Spinal cord (tissue), 10 donors: ENCODE measurements around the gene GAB3. TPM values are rescaled to one million over a fixed set of nuclear protein-coding genes. Genes with fewer than 3 reads are reported as not detected.

Source experiments
- DNase-seq, 6 donors: peaks; one replicate each; pipeline versions ENCODE4 v3.0.0 to v3.0.0-alpha.2; 2013 to 2015; ENCODE audit warnings: low spot score in 6 of 6, low read depth in 4 of 6
- H3K27ac ChIP-seq: one replicate; pipeline ENCODE4 v1.5.1; 2013; ENCODE audit warnings: low read depth, low read length, control low read depth
- H3K27me3 ChIP-seq: one replicate; pipeline ENCODE4 v1.6.1; 2013; ENCODE audit warnings: low read length; ENCODE audit not compliant: control insufficient read depth, insufficient read depth
- H3K36me3 ChIP-seq: one replicate; pipeline ENCODE4 v1.6.1; 2013; ENCODE audit warnings: low read length; ENCODE audit not compliant: control insufficient read depth, insufficient read depth
- H3K4me1 ChIP-seq: one replicate; pipeline ENCODE4 v1.6.1; 2013; ENCODE audit warnings: low read length; ENCODE audit not compliant: control insufficient read depth, insufficient read depth
- H3K4me3 ChIP-seq: one replicate; pipeline ENCODE4 v1.5.1; 2013; ENCODE audit warnings: low read depth, low read length, control low read depth
- H3K9me3 ChIP-seq: one replicate; pipeline ENCODE4 v1.6.1; 2013; ENCODE audit warnings: low read length; ENCODE audit not compliant: control insufficient read depth, insufficient read depth
- WGBS: methylation state at CpG from one replicate; pipeline ENCODE4 v1.1.5; 2013; ENCODE audit warnings: missing lambda C conversion rate; ENCODE audit not compliant: insufficient coverage; 5-methylcytosine and 5-hydroxymethylcytosine counted together
- polyA plus RNA-seq, 2 donors: library from polyadenylated mRNA; unstranded; fragments of 120-200 nt; gene quantifications; one replicate each; pipeline ENCODE4 v1.2.1, GENCODE V29; 2013; ENCODE audit not compliant: insufficient read length in 2 of 2
- total RNA-seq, 2 donors: library from RNA; depleted of rRNA in 1 of 2; stranded (reverse); fragments of 120-200 nt in 1 of 2; fragments of >200 nt in 1 of 2; gene quantifications; one replicate each; pipeline versions ENCODE4 v1.2.3 to v1.2.4, GENCODE V29; 2013 to 2014
- donor health status: healthy.

Gene GAB3
- total and polyA plus RNA-seq, 4 donors: 3.0 to 5.3 (median 3.7) TPM

GRCh38 chrX:154727418-154727817 lies 23.5 kb downstream of the GAB3 start:
- Histone ChIP-seq H3K27ac (peak overlapping the region; percentile 49), H3K27me3 (no peaks in the 10 kb centered on the region), H3K4me1 (no peaks in the 10 kb centered on the region), H3K36me3 (no peaks in the 10 kb centered on the region), H3K9me3 (no peaks in the 10 kb centered on the region), H3K4me3 (no peak overlapping the region)
- WGBS: no CpG with 5 or more reads among the region's 1 CpG
- no peak for DNase-seq

DNA sequence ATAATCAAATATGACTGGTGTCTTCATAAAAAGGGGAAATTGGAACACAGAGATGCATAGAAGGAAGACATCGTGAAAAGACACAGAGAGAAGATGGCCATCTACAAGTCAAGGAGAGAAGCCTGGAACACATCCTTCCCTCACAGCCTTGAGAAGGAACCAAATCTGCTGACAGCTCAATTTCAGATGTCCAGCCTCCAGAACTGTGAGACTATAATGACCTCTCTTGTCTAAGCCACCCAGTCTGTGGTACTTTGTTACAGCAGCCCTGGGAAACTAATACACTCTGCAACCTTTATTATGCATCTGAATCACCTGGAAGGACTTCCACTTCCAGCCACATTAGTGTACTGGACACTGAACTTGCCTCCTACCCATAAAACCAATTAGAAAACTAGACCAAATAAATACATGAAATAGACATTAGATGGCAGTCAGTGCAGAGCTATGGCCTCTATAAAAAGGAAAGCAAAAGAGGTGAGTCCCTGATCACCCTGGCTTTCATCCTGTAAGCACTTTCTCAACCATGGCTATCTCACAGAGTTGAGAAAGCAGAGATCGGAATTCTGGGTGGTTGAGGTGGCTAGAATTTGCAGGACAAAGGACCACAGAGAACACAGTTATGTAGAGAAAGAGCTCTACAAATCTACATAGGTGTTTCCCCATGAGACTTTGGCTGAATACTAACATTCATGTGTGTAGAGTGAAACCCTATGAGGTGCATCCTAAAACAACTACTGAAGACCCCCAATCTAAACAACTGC lies 25.7 kb downstream of the GAB3 start:
- no peaks in the 10 kb centered on the region for H3K36me3 ChIP-seq
- no peak overlapping the region for H3K4me3 ChIP-seq
- no peaks in the 10 kb centered on the region for H3K9me3 ChIP-seq
- no peak overlapping the region for H3K27ac ChIP-seq
- H3K4me1 ChIP-seq: no peaks in the 10 kb centered on the region
- H3K27me3 ChIP-seq: no peaks in the 10 kb centered on the region
- DNase-seq: no peak
- WGBS: 88% methylated on average over 1 of the region's 2 CpGs

DNA sequence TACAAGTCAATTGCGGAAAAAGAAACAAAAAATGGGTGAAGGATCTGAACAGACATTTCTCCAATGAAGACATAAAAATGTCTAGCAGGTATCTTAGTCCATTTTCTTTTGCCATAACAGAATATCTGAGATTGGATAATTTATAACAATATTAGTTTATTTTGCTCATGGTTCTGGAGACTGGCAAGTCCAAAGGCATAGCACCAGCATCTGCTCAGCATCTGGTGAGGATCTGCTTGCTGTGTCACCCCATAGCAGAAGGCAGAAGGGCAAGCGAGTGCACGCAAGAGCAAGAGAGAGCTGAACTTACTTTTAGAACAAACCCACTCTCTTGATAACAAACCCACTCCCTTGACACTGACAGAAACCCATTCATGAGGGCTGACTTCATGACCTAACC lies 29.7 kb downstream of the GAB3 start:
- DNase-seq: no peak
- H3K4me3 ChIP-seq: no peak overlapping the region
- no peaks in the 10 kb centered on the region for H3K36me3 ChIP-seq
- no peak overlapping the region for H3K27ac ChIP-seq
- 100% methylated on average over 2 of the region's 3 CpGs for WGBS
- H3K9me3 ChIP-seq: no peaks in the 10 kb centered on the region
- no peaks in the 10 kb centered on the region for H3K4me1 ChIP-seq
- no peaks in the 10 kb centered on the region for H3K27me3 ChIP-seq

DNA sequence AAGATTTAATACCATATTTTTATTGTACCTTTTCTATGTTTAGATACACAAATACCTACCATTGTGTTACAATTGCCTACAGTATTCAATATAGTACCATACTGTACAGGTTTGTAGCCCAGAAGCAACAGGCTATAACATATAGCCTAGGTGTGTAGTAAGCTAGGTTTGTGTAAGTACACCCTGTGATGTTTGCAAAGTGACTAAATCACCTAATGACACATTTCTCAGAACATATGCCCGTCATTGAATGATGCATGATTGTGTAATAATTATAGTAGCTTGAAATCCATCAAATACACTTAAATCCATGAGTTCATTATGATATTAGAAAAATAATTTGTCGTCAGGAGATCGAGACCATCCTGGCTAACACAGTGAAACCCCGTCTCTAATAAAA lies 30.8 kb downstream of the GAB3 start:
- no peaks in the 10 kb centered on the region for H3K9me3 ChIP-seq
- H3K27ac ChIP-seq: no peak overlapping the region
- no CpG with 5 or more reads among the region's 4 CpGs for WGBS
- H3K36me3 ChIP-seq: no peaks in the 10 kb centered on the region
- no peaks in the 10 kb centered on the region for H3K4me1 ChIP-seq
- H3K27me3 ChIP-seq: no peaks in the 10 kb centered on the region
- no peak overlapping the region for H3K4me3 ChIP-seq
- no peak for DNase-seq

DNA sequence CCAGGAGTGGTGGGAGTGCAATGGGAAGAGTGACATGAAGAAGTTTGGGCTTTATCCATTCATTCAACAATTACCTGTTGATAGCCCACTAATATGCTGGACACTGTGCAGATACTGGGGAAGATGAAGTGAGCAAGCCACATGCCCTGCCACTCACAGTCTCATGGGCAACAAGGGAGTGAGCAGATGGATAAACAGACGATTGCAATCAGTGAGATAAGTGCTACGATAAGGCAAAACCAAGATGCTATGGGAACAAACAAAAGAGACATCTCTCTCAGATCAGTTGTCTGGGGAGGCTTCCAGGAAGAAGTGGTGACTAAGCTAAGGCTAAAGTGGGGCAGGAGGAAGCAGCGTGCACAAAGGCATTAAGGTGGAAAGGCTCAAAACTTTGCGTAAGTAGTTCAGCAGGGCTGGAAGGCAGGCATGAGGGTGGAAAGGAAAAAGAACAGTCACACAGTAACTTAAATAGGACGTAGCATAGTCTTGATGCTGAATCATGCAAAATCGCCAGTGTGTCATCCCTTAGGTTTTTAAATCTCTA lies 31.7 kb downstream of the GAB3 start:
- no peak for DNase-seq
- H3K27me3 ChIP-seq: no peaks in the 10 kb centered on the region
- WGBS: 78% methylated on average over 4 of the region's 6 CpGs
- no peaks in the 10 kb centered on the region for H3K9me3 ChIP-seq
- no peak overlapping the region for H3K4me3 ChIP-seq
- H3K27ac ChIP-seq: no peak overlapping the region
- no peaks in the 10 kb centered on the region for H3K36me3 ChIP-seq
- no peaks in the 10 kb centered on the region for H3K4me1 ChIP-seq

DNA sequence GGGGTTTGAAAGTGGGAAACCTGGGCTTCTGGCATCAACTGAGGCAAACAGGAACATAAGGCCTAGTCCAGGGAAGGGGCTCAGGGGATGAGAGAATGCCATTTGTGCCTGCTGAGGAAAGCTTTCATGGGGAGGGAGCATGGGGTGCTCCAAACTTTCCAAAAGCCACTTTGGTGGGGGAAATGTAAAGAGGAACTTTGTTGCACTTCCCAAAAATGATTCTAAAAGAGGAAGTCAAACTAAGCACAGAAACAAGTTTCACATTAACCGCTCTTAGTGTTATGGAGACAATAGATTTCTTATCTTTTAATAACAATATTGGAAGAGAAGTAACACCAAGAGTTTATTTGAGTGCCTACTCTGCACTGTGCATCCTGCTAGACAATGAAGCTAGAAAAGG lies 32.3 kb downstream of the GAB3 start:
- H3K27ac ChIP-seq: no peak overlapping the region
- no CpG with 5 or more reads among the region's 1 CpG for WGBS
- H3K27me3 ChIP-seq: no peaks in the 10 kb centered on the region
- H3K9me3 ChIP-seq: no peaks in the 10 kb centered on the region
- no peak overlapping the region for H3K4me3 ChIP-seq
- H3K36me3 ChIP-seq: no peaks in the 10 kb centered on the region
- DNase-seq: no peak
- H3K4me1 ChIP-seq: no peaks in the 10 kb centered on the region

DNA sequence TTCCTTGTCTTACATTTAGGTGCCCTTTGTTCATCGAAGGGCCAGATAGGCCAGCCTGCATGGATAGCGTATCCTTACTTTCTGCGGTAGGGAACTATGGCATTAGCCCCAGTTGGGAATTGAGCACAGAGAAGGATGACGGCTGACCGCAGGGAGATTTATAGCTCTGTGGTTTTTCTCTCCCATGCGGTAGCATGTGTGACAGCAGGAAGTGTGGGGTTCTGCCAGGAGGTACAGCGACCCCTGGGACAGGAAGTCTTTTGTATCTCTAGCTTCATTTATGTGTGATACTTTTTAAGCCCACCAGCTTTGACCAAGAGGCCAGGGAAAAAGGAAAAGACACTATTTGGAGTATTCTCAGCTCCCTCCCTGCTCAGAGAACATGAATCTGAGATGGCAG lies 33.1 kb downstream of the GAB3 start:
- no peak overlapping the region for H3K27ac ChIP-seq

GRCh38 chrX:154715825-154716224 lies 35.1 kb downstream of the GAB3 start:
- no peak for DNase-seq
- H3K36me3 ChIP-seq: no peaks in the 10 kb centered on the region
- no peak overlapping the region for H3K27ac ChIP-seq
- H3K27me3 ChIP-seq: no peaks in the 10 kb centered on the region
- no peak overlapping the region for H3K4me3 ChIP-seq
- no peaks in the 10 kb centered on the region for H3K4me1 ChIP-seq
- WGBS: 71% methylated on average over 5 of the region's 5 CpGs
- H3K9me3 ChIP-seq: no peaks in the 10 kb centered on the region

More for the DNA sequence above, 33.1 kb downstream of the GAB3 start:
- Histone ChIP-seq H3K27me3 (no peaks in the 10 kb centered on the region), H3K9me3 (no peaks in the 10 kb centered on the region), H3K4me3 (no peak overlapping the region), H3K36me3 (no peaks in the 10 kb centered on the region), H3K4me1 (no peaks in the 10 kb centered on the region)
- DNase-seq: no peak
- 45% methylated on average over 5 of the region's 7 CpGs for WGBS

DNA sequence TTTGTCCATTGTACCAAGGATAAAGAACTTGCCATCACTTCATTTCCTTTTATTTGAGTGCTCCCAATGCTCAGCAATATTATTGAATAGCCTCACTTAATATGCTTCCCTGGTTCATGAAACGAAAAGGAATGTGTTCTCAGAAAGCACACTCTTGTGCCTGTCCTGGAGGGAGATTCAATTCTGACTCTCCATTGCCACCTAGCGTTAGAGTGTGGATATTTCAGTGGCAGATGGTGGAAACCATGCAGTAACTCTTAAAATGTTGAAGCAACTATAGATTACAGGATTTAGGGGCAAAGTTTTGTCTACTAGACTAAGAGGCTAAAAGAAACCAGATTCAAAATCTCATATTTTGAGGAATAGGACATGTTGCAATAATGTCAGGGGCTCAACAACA lies 36.0 kb downstream of the GAB3 start:
- Histone ChIP-seq H3K27ac (no peak overlapping the region), H3K36me3 (no peaks in the 10 kb centered on the region), H3K4me3 (no peak overlapping the region), H3K27me3 (no peaks in the 10 kb centered on the region), H3K4me1 (no peaks in the 10 kb centered on the region), H3K9me3 (no peaks in the 10 kb centered on the region)
- WGBS: no CpG with 5 or more reads among the region's 2 CpGs
- peak in 5 of 6 donors; percentile 27 to 82 (median 45) for DNase-seq
